ENCODE results near the gene ZBTB20.

ZBTB20 gene

GRCh38 chr3:114674036-114674435 lies 473.1 kb downstream of the ZBTB20 start:
- TF ChIP-seq JUND (IDR thresholded peaks at IDR 0.05; ENCODE audit: low read depth), result no peak
- in situ Hi-C loops (cut with HindIII; ENCODE audit: low pct_unique_long_range_greater_than_20kb, low sequenced_read_pairs), result no loop called here

GRCh38 chr3:114673481-114673880 lies 473.6 kb downstream of the ZBTB20 start:
- in situ Hi-C loops (cut with HindIII; ENCODE audit: low pct_unique_long_range_greater_than_20kb, low sequenced_read_pairs), result no loop called here
- TF ChIP-seq JUND (IDR thresholded peaks at IDR 0.05; ENCODE audit: low read depth), result no peak

More at GRCh38 chr3:114674036-114674435, 473.1 kb downstream of the ZBTB20 start:
- DNase-seq (ENCODE audit: low read depth in 1 of 2, low spot score in 1 of 2), result no peak

GRCh38 chr3:114672692-114673447 lies 474.2 kb downstream of the ZBTB20 start:
- TF ChIP-seq JUND (IDR thresholded peaks at IDR 0.05; ENCODE audit: low read depth), result no peak
- in situ Hi-C loops (cut with HindIII; ENCODE audit: low pct_unique_long_range_greater_than_20kb, low sequenced_read_pairs), result no loop called here
- DNase-seq (ENCODE audit: low read depth in 1 of 2, low spot score in 1 of 2), result no peak

More at GRCh38 chr3:114673481-114673880, 473.6 kb downstream of the ZBTB20 start:
- no peak for DNase-seq (ENCODE audit: low read depth in 1 of 2, low spot score in 1 of 2)

- in situ Hi-C loops (cut with HindIII; ENCODE audit: low pct_unique_long_range_greater_than_20kb, low sequenced_read_pairs), result no loop called here
- TF ChIP-seq JUND (IDR thresholded peaks at IDR 0.05; ENCODE audit: low read depth), result no peak
- DNase-seq (ENCODE audit: low read depth in 1 of 2, low spot score in 1 of 2), result no peak
These were observed 475.2 kb downstream of the ZBTB20 start for GRCh38 chr3:114671741-114672510.

GRCh38 chr3:114669614-114670013 lies 477.5 kb downstream of the ZBTB20 start:
- DNase-seq (ENCODE audit: low read depth in 1 of 2, low spot score in 1 of 2), result no peak
- no peak for TF ChIP-seq JUND (IDR thresholded peaks at IDR 0.05; ENCODE audit: low read depth)

GRCh38 chr3:114668099-114668498 lies 479.0 kb downstream of the ZBTB20 start:
- TF ChIP-seq JUND (IDR thresholded peaks at IDR 0.05; ENCODE audit: low read depth), result no peak
- in situ Hi-C loops (cut with HindIII; ENCODE audit: low pct_unique_long_range_greater_than_20kb, low sequenced_read_pairs), result no loop called here
- no peak for DNase-seq (ENCODE audit: low read depth in 1 of 2, low spot score in 1 of 2)

More at GRCh38 chr3:114669614-114670013, 477.5 kb downstream of the ZBTB20 start:
- in situ Hi-C loops (cut with HindIII; ENCODE audit: low pct_unique_long_range_greater_than_20kb, low sequenced_read_pairs), result no loop called here

GRCh38 chr3:114666623-114667022 lies 480.5 kb downstream of the ZBTB20 start:
- TF ChIP-seq JUND (IDR thresholded peaks at IDR 0.05; ENCODE audit: low read depth), result no peak
- in situ Hi-C loops (cut with HindIII; ENCODE audit: low pct_unique_long_range_greater_than_20kb, low sequenced_read_pairs), result no loop called here
- no peak for DNase-seq (ENCODE audit: low read depth in 1 of 2, low spot score in 1 of 2)

- DNase-seq (ENCODE audit: low read depth in 1 of 2, low spot score in 1 of 2), result no peak
- in situ Hi-C loops (cut with HindIII; ENCODE audit: low pct_unique_long_range_greater_than_20kb, low sequenced_read_pairs), result no loop called here
- no peak for TF ChIP-seq JUND (IDR thresholded peaks at IDR 0.05; ENCODE audit: low read depth)
These were observed 483.1 kb downstream of the ZBTB20 start for GRCh38 chr3:114664006-114664405.

GRCh38 chr3:114660808-114661207 lies 486.3 kb downstream of the ZBTB20 start:
- in situ Hi-C loops (cut with HindIII; ENCODE audit: low pct_unique_long_range_greater_than_20kb, low sequenced_read_pairs), result no loop called here
- TF ChIP-seq JUND (IDR thresholded peaks at IDR 0.05; ENCODE audit: low read depth), result no peak
- no peak for DNase-seq (ENCODE audit: low read depth in 1 of 2, low spot score in 1 of 2)

- no peak for TF ChIP-seq JUND (IDR thresholded peaks at IDR 0.05; ENCODE audit: low read depth)
These were observed 487.0 kb downstream of the ZBTB20 start for GRCh38 chr3:114660124-114660523.

GRCh38 chr3:114659109-114660061 lies 487.7 kb downstream of the ZBTB20 start:
- DNase-seq (ENCODE audit: low read depth in 1 of 2, low spot score in 1 of 2), result no peak
- no peak for TF ChIP-seq JUND (IDR thresholded peaks at IDR 0.05; ENCODE audit: low read depth)
- in situ Hi-C loops (cut with HindIII; ENCODE audit: low pct_unique_long_range_greater_than_20kb, low sequenced_read_pairs), result no loop called here

More at GRCh38 chr3:114660124-114660523, 487.0 kb downstream of the ZBTB20 start:
- no peak for DNase-seq (ENCODE audit: low read depth in 1 of 2, low spot score in 1 of 2)
- in situ Hi-C loops (cut with HindIII; ENCODE audit: low pct_unique_long_range_greater_than_20kb, low sequenced_read_pairs), result no loop called here

- DNase-seq (ENCODE audit: low read depth in 1 of 2, low spot score in 1 of 2), result no peak
- TF ChIP-seq JUND (IDR thresholded peaks at IDR 0.05; ENCODE audit: low read depth), result no peak
- in situ Hi-C loops (cut with HindIII; ENCODE audit: low pct_unique_long_range_greater_than_20kb, low sequenced_read_pairs), result no loop called here
These were observed 495.5 kb downstream of the ZBTB20 start for GRCh38 chr3:114651555-114651954.
